NCI-H2171 (cell line): ENCODE results near the gene KANK4.

Source experiments
- DNase-seq: peaks from one replicate; lab custom pipeline; 2025; lab: John Stamatoyannopoulos, UW

The KANK4 gene

GRCh38 chr1:62336995-62337705 is 17.9 kb upstream of the KANK4 start:
- DNase-seq, result no peak

- no peak for DNase-seq
Observed at GRCh38 chr1:62336638-62336994, 17.4 kb upstream of the KANK4 start.

- DNase-seq, result no peak
Observed at GRCh38 chr1:62335656-62336055, 16.4 kb upstream of the KANK4 start.

GRCh38 chr1:62334434-62334985 is 15.3 kb upstream of the KANK4 start:
- DNase-seq, result no peak

- no peak for DNase-seq
Observed at GRCh38 chr1:62333441-62333840, 14.2 kb upstream of the KANK4 start.

- DNase-seq, result no peak
Observed at GRCh38 chr1:62327360-62328055, 8.3 kb upstream of the KANK4 start.

- no peak for DNase-seq
Observed at GRCh38 chr1:62325681-62326080, 6.4 kb upstream of the KANK4 start.

GRCh38 chr1:62325081-62325480 is 5.8 kb upstream of the KANK4 start:
- no peak for DNase-seq

- no peak for DNase-seq
Observed at GRCh38 chr1:62321446-62321845, 2.2 kb upstream of the KANK4 start.

GRCh38 chr1:62318320-62318755 is 896 bp downstream of the KANK4 start:
- no peak for DNase-seq

- DNase-seq, result no peak
Observed at GRCh38 chr1:62317021-62317768, 2.0 kb downstream of the KANK4 start.

- DNase-seq, result peak; percentile 40
Observed at GRCh38 chr1:62316135-62316534, 3.1 kb downstream of the KANK4 start.

- DNase-seq, result no peak
Observed at GRCh38 chr1:62315387-62315786, 3.8 kb downstream of the KANK4 start.

- DNase-seq, result no peak
Observed at GRCh38 chr1:62314454-62315350, 4.5 kb downstream of the KANK4 start.

GRCh38 chr1:62312698-62313097 is 6.5 kb downstream of the KANK4 start:
- no peak for DNase-seq

- no peak for DNase-seq
Observed at GRCh38 chr1:62311473-62311943, 7.7 kb downstream of the KANK4 start.

GRCh38 chr1:62309906-62310305 is 9.3 kb downstream of the KANK4 start:
- DNase-seq, result no peak

- DNase-seq, result no peak
Observed at GRCh38 chr1:62308606-62309005, 10.6 kb downstream of the KANK4 start.

GRCh38 chr1:62307895-62308492 is 11.2 kb downstream of the KANK4 start:
- no peak for DNase-seq

- DNase-seq, result no peak
Observed at GRCh38 chr1:62307446-62307845, 11.8 kb downstream of the KANK4 start.

- DNase-seq, result no peak
Observed at GRCh38 chr1:62306065-62306464, 13.2 kb downstream of the KANK4 start.
